HG03108 (cell line): ENCODE results near the gene CPSF2.
A peak's percentile ranks its signal among the peaks of the same experiment; 100 is the strongest.

Source experiments
- ATAC-seq: cut with Tn5 transposase; IDR thresholded peaks from one replicate; pipeline ENCODE4 v1.9.1; 2021; ENCODE audit warnings: moderate library complexity; ENCODE audit not compliant: unreplicated experiment

The CPSF2 gene

GRCh38 chr14:92121670-92122350 lies at the start of gene CPSF2, which contains the start of gene NDUFB1:
Gene CPSF2, plus strand, starts transcription at chr14:92121969. Its CDS starts 9,016 bp downstream, at chr14:92130985.
Gene NDUFB1, minus strand, starts transcription at chr14:92121706. Its CDS starts 4,069 bp downstream, at chr14:92117637.
- peak; percentile 89 for ATAC-seq

GRCh38 chr14:92074555-92074954 lies 47.2 kb upstream of the CPSF2 start:
- no peak for ATAC-seq

- no peak for ATAC-seq
These were observed 33.3 kb upstream of the CPSF2 start for GRCh38 chr14:92088494-92088893.

- ATAC-seq = no peak
These were observed 28.4 kb upstream of the CPSF2 start for GRCh38 chr14:92093320-92093719.

GRCh38 chr14:92099802-92100201 lies 22.0 kb upstream of the CPSF2 start:
- no peak for ATAC-seq

GRCh38 chr14:92103363-92103989 lies 18.3 kb upstream of the CPSF2 start:
- ATAC-seq = no peak

GRCh38 chr14:92105073-92105892 lies 16.5 kb upstream of the CPSF2 start:
- ATAC-seq = no peak

- ATAC-seq = peak; percentile 12
These were observed 16.0 kb upstream of the CPSF2 start for GRCh38 chr14:92105893-92106142.

GRCh38 chr14:92106143-92106926 lies 15.4 kb upstream of the CPSF2 start, which contains the start of gene ATXN3:
Gene ATXN3, minus strand, starts transcription at chr14:92106582. Its CDS starts 30 bp downstream, at chr14:92106552.
- peak; percentile 83 for ATAC-seq

- ATAC-seq = no peak
These were observed 13.2 kb upstream of the CPSF2 start for GRCh38 chr14:92108345-92109254.

GRCh38 chr14:92109490-92109889 lies 12.3 kb upstream of the CPSF2 start:
- no peak for ATAC-seq

GRCh38 chr14:92121207-92121669 lies 531 bp upstream of the CPSF2 start:
- ATAC-seq = peak; percentile 17

- ATAC-seq = no peak
These were observed 545 bp downstream of the CPSF2 start for GRCh38 chr14:92122351-92122677.

GRCh38 chr14:92122761-92123160 lies 992 bp downstream of the CPSF2 start:
- no peak for ATAC-seq

GRCh38 chr14:92134456-92134855 lies 12.7 kb downstream of the CPSF2 start:
- no peak for ATAC-seq

- ATAC-seq = no peak
These were observed 13.5 kb downstream of the CPSF2 start for GRCh38 chr14:92135269-92135668.

GRCh38 chr14:92143309-92143708 lies 21.5 kb downstream of the CPSF2 start:
- no peak for ATAC-seq

- no peak for ATAC-seq
These were observed 22.2 kb downstream of the CPSF2 start for GRCh38 chr14:92143962-92144361.

GRCh38 chr14:92144708-92145107 lies 22.9 kb downstream of the CPSF2 start:
- ATAC-seq = no peak

GRCh38 chr14:92153581-92153980 lies 31.8 kb downstream of the CPSF2 start:
- ATAC-seq = no peak
